Fibroblast of lung (primary cell): Measurements from ENCODE around the gene METTL4. TPM values are rescaled to one million over a fixed set of nuclear protein-coding genes. Genes with fewer than 3 reads are reported as not detected.

Source experiments
- DNase-seq, 2 donors: peaks; one replicate each; pipeline versions ENCODE4 v3.0.0 to v3.0.0-alpha.2; 2010; ENCODE audit warnings: low read depth in 2 of 2
- H2AFZ ChIP-seq: 2 replicates; pipeline ENCODE4 v1.5.1; 2012; ENCODE audit warnings: low read length, control low read depth, inconsistent platforms
- H3K27ac ChIP-seq: 2 replicates; pipeline ENCODE4 v1.5.1; 2011; ENCODE audit warnings: low read length, control low read depth; ENCODE audit not compliant: insufficient read depth
- H3K27me3 ChIP-seq: 2 replicates; pipeline ENCODE4 v1.5.1; 2011; ENCODE audit warnings: mild to moderate bottlenecking, low read length; ENCODE audit not compliant: control insufficient read depth, insufficient read depth
- H3K36me3 ChIP-seq: 2 replicates; pipeline ENCODE4 v1.5.1; 2011; ENCODE audit warnings: low read length; ENCODE audit not compliant: control insufficient read depth, insufficient read depth
- H3K4me1 ChIP-seq: 2 replicates; pipeline ENCODE4 v1.5.1; 2011; ENCODE audit warnings: low read length; ENCODE audit not compliant: control insufficient read depth, insufficient read depth; ENCODE audit errors: extremely low read depth
- H3K4me2 ChIP-seq: 2 replicates; pipeline ENCODE4 v1.5.1; 2011; ENCODE audit warnings: low read length, control low read depth; ENCODE audit not compliant: insufficient read depth; ENCODE audit errors: extremely low read depth
- H3K4me3 ChIP-seq, 4 experiments: fragments of 200-600 bp in 1 of 4; sonication (generic) in 1 of 4; replicated peaks in 1 of 4; 2 replicates each; pipeline ENCODE4 v1.5.1; 2011 to 2016; ENCODE audit warnings: low read length in 4 of 4, low read depth in 3 of 4, mild to moderate bottlenecking in 3 of 4, control low read depth in 2 of 4, inconsistent platforms in 1 of 4, mixed read lengths in 1 of 4; ENCODE audit not compliant: insufficient read depth in 1 of 4; ENCODE audit errors: control extremely low read depth in 1 of 4
- H3K79me2 ChIP-seq: 2 replicates; pipeline ENCODE4 v1.5.1; 2012; ENCODE audit warnings: mild to moderate bottlenecking, low read length, inconsistent platforms; ENCODE audit not compliant: control insufficient read depth, insufficient read depth
- H3K9ac ChIP-seq: 2 replicates; pipeline ENCODE4 v1.5.1; 2011; ENCODE audit warnings: mild to moderate bottlenecking, low read length, control low read depth; ENCODE audit not compliant: insufficient read depth
- H3K9me3 ChIP-seq: 2 replicates; pipeline ENCODE4 v1.5.1; 2012; ENCODE audit warnings: low read depth, low read length; ENCODE audit not compliant: control insufficient read depth, insufficient read depth
- H4K20me1 ChIP-seq: 2 replicates; pipeline ENCODE4 v1.5.1; 2011; ENCODE audit warnings: low read length; ENCODE audit not compliant: control insufficient read depth, insufficient read depth; ENCODE audit errors: extremely low read depth
- CTCF ChIP-seq, 2 donors: IDR thresholded peaks in 1 of 2; conservative IDR thresholded peaks in 1 of 2; 1 replicate in 1 of 2; 2 replicates in 1 of 2; pipeline ENCODE4 v1.5.1; 2011 to 2012; ENCODE audit warnings: low read length in 2 of 2, control low read depth in 1 of 2, inconsistent platforms in 1 of 2, low read depth in 1 of 2, mild to moderate bottlenecking in 1 of 2
- EZH2 ChIP-seq: IDR thresholded peaks from 2 replicates; pipeline ENCODE4 v1.5.1; 2012; ENCODE audit warnings: low read length, control low read depth, mild to moderate bottlenecking; ENCODE audit errors: missing control alignments
- polyA plus RNA-seq, 2 donors: library from polyadenylated mRNA; depleted of rRNA in 1 of 2; stranded (reverse) in 1 of 2; unstranded in 1 of 2; fragments of >200 nt; gene quantifications; 2 replicates each; pipeline ENCODE4 v1.2.1, GENCODE V29; 2011 to 2012; ENCODE audit warnings: missing spikeins in 1 of 2
- total RNA-seq: library from RNA; depleted of rRNA; stranded (reverse); fragments of >200 nt; gene quantifications from 2 replicates; pipeline ENCODE4 v1.2.1, GENCODE V29; 2014

METTL4 gene
- total and polyA plus RNA-seq, 2 donors (not counting 1 experiment from before 2014, with no cell fraction given) = 8.0 to 12.2 TPM

DNA sequence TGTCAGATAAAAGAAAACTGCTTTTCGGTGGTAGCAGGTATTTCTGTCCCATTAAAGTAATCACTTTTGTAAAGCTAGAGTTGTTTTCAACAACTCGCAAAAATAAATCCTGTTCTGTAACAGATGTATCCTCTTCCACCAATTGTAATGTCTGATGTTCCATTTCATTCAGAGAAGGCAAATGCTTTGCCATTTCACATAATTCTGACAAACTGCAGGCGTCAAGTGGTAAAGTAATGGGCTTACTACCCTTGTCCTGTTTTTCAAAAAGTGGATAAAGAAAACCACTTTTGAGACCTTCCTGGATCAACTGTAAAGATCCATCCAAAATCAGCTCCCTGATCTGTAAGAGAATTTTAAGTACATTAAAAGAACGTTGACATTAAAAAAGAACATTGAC, 16.6 kb downstream of the METTL4 start:
- Histone ChIP-seq H3K4me1 (no peaks in the 10 kb centered on the region), H3K4me3 (no peak overlapping the region), H3K36me3 (no peaks in the 10 kb centered on the region), H3K4me2 (no peak overlapping the region), H4K20me1 (no peaks in the 10 kb centered on the region), H3K9me3 (no peaks in the 10 kb centered on the region), H3K79me2 (no peaks in the 10 kb centered on the region), H3K27ac (no peak overlapping the region), H2AFZ (no peak overlapping the region), H3K9ac (no peak overlapping the region), H3K27me3 (no peaks in the 10 kb centered on the region)
- TF ChIP-seq EZH2 = no peak
- no peak for TF ChIP-seq CTCF (conservative IDR thresholded peaks at IDR 0.05 in 1 of 2, IDR thresholded peaks at IDR 0.05 in 1 of 2; ENCODE audit: low read depth in 1 of 2, low read length in 2 of 2)
- DNase-seq = no peak

- Histone ChIP-seq H2AFZ (no peak overlapping the region), H3K4me3 (no peak overlapping the region), H3K9ac (no peak overlapping the region), H4K20me1 (no peaks in the 10 kb centered on the region), H3K79me2 (no peaks in the 10 kb centered on the region), H3K9me3 (no peaks in the 10 kb centered on the region), H3K4me1 (no peaks in the 10 kb centered on the region), H3K36me3 (no peaks in the 10 kb centered on the region), H3K27ac (no peak overlapping the region), H3K27me3 (no peaks in the 10 kb centered on the region), H3K4me2 (no peak overlapping the region)
- no peak for DNase-seq
- TF ChIP-seq EZH2 = no peak
- TF ChIP-seq CTCF (conservative IDR thresholded peaks at IDR 0.05 in 1 of 2, IDR thresholded peaks at IDR 0.05 in 1 of 2; ENCODE audit: low read depth in 1 of 2, low read length in 2 of 2) = no peak
Measured at GRCh38 chr18:2551425-2551824, 19.9 kb downstream of the METTL4 start.

GRCh38 chr18:2549462-2549861, 21.8 kb downstream of the METTL4 start:
- TF ChIP-seq EZH2 (no peak), CTCF (conservative IDR thresholded peaks at IDR 0.05 in 1 of 2, IDR thresholded peaks at IDR 0.05 in 1 of 2; ENCODE audit: low read depth in 1 of 2, low read length in 2 of 2) (no peak)
- Histone ChIP-seq H2AFZ (no peak overlapping the region), H3K9me3 (no peaks in the 10 kb centered on the region), H3K9ac (no peak overlapping the region), H3K79me2 (no peaks in the 10 kb centered on the region), H3K36me3 (no peaks in the 10 kb centered on the region), H3K4me1 (no peaks in the 10 kb centered on the region), H4K20me1 (no peaks in the 10 kb centered on the region), H3K4me3 (no peak overlapping the region), H3K27me3 (no peaks in the 10 kb centered on the region), H3K27ac (no peak overlapping the region), H3K4me2 (no peak overlapping the region)
- DNase-seq = no peak
